GM18520 (cell line): ENCODE measurements around the gene SLC38A10.

Experiments
- ATAC-seq: cut with Tn5 transposase; IDR thresholded peaks from one replicate; pipeline ENCODE4 v1.9.1; 2021; ENCODE audit not compliant: unreplicated experiment

SLC38A10 gene

DNA sequence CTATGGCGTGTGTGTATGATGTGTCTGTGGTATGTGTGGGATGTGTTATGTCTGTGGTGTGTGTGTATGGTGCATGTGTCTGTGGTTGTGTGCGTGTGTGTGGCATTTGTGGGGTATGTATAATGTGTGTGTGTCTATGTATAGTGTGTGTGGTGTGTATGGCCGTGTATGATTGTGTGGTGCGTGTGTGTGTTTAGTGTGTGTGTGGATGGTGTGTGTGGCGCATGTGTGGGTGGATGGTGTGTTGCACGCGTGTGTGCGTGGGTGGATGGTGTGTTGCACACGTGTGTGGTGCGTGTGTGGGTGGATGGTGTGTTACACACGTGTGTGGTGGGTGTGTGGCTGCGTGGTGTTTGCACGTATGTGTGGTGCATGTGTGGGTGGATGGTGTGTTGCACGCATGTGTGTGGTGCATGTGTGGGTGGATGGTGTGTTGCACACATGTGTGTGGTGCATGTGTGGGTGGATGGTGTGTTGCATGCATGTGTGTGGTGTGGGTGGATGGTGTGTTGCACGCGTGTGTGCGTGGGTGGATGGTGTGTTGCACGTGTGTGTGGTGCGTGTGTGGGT lies 5.6 kb upstream of the SLC38A10 start:
- no peak for ATAC-seq

DNA sequence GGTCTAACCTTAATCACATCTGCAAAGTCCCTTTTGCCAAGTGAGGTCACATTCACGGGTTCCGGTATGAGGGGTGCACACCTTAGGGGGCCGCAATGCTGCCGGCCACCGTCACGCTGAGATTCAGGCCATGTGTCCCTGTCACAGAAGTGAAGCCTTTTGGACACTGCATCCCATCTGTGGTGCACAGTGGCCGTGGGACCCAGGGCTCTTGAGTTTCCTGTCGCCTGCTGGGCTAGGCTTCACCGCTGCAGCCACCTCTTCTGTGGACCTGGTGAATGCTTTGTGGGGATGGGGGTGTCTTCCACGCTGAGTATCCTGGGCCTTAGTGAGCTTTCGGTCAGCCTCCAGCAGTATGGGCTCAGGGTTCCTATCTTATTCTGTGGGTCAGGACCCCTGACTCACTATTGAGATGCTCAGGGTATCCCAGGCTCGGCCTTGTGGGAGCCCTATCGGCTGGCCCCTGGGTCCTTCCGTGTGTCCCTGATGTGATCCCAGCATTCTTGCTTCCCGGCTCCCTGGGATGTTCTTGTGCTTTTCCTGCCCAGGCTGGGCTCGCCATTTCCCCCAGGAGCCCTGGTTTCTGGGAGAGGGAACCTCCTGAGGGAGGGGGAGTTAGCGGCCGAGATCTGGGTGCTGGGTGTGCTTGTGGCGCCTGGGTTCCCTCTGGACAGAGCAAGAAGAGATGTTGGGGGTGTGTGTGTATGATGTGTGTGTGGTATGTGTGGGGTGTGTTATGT lies 4.9 kb upstream of the SLC38A10 start:
- no peak for ATAC-seq

DNA sequence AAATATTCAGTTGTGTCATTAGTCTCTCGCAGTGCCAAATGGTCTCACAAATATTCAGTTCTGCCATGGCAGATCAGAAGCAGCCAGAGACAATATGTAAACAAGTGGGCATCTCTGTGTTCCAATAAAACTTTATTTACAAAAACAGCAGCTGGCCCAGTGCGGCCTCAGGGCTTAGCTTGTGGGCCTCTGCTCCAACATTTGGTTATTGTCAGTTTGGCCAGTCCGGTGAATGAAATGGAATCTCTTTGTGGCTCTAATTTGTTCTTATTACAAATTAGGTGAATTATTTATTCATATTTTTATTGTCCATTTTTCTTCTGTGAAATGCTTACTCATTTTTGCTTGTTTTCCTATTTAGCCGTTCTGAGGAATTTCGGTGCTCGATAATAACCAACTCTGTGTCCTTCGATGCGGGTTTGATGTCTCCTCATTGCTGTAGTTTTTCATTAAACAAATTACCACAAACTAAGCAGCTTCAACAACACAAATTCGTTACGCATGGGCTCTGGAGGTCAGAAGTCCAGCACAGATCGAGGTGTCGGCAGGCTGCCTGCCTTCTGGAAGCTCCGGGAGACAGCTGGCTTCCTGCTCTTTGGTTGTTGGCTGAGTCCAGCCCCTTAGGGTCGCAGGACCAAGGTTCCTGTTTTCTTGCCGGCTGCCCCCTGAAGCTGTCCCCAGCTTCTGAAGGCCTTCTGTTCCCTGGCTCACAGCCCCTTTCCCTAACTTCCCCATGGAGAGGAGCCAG lies 4.1 kb upstream of the SLC38A10 start:
- ATAC-seq = no peak

DNA sequence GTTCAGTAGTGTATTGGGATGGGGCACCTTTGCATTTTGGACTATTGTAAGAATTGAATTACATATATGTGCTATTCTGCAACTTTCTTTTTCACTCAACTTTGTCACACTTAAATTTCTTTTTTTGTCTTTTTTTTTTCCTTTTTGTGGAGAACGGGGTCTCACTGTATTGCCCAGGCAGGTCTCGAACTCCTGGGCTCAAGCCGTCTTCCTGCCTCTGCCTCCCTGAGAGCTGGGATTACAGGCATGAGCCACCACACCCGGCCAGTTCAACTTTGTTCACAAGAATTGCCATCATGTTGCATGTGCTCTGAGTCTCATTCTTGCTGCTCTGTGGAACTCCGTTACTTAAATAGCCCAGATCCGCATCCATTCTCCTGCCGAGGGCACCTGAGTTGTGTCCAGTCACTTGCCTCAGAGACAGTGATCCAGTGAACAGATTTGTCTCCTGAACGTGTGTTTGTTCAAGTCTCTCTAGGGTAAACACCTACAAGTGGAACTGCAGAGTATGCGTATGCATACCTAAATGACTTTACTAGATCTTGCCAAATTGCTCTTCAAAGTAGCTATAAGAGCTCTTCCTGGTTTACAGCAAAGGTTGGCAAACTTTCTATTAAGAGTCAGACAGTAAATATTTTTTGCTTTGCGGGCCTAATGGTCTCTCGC lies 3.4 kb upstream of the SLC38A10 start:
- no peak for ATAC-seq

DNA sequence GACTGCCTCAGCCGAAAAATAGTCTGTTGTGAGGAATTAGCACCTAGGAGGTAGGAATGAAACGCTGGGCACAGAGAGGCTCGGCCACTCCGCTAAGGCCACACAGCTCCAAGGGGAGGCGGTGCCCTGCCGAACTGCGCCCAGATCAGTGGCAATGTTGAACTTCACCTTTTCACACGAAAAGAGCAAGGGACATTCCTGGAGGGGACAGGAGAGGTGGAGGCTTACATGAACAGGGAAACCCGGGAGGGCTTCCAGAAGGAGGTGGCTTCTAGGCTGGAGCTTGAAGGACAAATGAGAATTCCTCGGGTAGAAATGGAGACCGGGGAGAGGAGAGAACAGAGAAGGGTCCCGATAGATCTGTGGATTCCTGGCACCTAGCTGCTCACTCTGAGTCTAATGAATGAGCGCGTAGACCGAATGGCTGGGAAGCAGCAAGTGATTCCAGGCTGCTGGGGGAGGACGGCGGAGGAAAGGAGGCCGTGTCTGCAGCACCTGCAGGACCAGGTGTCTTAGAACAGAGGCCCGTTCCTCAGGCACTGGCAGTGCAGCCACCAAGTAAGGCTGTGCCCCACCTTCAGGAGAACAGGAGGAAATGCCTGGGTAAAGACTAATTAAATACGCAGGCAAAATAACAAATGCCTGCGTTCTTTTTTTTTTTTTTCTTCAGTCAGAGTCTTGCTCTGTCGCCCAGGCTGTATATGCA lies 722 bp upstream of the SLC38A10 start:
- no peak for ATAC-seq

DNA sequence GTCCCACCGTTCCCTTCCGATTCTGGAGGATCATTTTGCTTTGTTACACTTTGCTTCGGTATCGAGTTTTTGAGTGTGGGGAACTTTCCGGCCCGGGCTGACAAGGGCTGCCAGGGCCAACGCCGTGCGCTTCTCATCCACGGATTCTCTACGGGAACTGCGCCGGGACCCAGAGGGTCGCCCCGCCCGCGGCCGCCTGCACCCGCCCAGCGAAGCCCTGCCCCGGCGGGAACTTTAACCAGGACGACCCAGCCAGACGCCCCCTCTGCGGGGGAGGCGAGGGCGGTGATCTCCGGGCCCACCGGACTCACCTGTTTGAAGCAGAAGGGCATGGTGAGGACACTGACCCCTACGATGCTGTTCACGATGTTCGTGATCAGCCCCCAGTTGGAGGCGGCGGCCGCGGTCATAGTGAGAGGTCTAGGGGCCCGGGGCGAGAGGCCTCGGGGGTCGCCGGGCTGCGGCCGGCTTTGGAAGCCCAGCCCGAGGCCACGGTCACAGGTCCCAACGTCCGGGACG lies 536 bp downstream of the SLC38A10 start:
- no peak for ATAC-seq

DNA sequence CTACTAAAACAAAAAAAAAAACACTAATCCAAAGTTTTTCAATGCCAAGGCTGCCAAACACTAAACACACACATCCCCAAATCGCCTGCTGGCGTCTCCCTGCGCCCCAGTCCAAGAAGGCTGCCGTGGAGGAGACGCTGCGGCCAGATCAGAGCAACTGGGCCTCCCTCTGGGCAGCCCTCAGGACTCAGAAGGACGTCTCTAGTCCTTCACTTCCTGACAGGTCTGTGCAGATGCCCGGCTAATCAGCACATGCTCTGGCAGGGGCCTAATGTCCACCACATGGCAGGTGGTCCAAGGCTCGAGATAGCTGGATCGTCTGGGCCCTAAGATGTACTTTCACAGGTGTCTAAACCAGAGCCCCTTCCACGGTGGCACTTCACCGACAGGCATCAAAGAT lies 2.7 kb downstream of the SLC38A10 start:
- no peak for ATAC-seq

DNA sequence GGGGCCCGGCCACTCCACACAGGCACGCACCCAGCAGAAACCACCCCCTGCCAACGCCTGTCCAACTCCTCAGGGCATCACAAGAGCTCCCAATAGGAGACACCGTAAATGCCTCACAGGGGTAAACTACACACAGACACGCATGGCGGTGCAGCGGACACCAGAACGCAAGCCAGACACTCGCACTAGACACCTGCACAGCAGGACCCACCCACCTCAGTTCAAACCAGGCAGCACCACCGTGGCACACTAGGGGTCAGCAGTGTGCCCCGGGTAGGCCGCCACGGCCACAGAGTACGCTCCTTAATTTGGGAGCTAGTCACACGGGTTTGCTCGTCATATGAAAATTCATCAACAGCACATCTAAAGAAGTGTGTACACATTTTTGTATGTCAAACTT lies 3.4 kb downstream of the SLC38A10 start:
- ATAC-seq = no peak

DNA sequence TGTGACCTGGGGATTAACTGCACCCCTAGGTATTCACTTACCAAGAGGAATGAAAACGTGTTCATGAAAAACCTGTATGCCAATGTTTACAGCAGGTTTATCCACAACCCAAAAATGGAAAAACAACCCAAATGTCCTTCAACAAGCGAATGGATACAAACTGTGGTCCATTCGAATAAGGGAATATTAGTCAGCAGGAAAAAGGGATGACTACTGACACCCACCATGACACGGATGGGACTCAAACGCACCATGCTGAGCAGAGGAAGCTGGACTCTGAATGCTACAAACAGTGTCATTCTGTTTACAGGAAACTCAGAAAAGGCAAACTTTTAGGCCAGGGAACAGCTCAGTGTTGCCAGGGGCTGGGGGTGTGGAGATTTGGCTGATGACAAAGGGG lies 4.9 kb downstream of the SLC38A10 start:
- ATAC-seq = no peak

DNA sequence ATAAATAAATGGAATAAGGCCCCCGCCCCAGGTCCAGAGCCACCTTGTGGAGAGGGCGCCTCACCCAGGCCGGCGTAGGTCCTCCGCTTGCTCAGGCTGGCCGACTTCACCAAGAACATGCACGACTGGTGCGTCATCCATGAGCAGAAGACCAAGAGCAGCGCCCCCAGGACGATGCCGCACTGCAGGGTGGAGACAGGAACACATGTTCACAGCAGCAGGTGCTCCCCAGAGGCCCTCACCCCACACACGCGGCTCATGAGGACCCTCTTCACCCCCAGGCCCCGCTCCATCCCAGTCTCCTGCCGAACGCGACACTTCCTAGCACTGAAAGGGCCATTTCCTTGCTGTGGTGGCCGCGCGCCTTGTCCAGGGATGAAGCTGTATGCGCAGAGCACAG lies 5.5 kb downstream of the SLC38A10 start:
- no peak for ATAC-seq

DNA sequence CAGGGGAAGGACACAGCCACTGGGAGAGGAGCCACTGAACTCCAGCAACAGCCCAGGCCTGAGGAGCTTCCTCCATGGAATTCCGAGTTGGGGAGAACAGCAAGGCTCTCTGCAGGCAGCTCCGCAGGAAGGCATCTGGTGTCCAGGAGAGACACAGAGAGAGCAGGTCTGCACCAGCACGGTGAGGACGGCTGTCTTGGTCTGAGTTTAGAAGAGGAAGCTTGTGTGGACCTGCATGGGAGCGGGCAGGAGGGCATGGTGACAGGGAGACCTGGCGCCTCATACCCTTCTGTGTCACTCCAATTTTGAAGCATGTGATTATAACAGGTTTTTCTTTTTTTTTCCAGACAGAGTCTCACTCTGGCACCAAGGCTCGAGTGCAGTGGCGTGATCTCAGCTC lies 6.4 kb downstream of the SLC38A10 start:
- no peak for ATAC-seq

DNA sequence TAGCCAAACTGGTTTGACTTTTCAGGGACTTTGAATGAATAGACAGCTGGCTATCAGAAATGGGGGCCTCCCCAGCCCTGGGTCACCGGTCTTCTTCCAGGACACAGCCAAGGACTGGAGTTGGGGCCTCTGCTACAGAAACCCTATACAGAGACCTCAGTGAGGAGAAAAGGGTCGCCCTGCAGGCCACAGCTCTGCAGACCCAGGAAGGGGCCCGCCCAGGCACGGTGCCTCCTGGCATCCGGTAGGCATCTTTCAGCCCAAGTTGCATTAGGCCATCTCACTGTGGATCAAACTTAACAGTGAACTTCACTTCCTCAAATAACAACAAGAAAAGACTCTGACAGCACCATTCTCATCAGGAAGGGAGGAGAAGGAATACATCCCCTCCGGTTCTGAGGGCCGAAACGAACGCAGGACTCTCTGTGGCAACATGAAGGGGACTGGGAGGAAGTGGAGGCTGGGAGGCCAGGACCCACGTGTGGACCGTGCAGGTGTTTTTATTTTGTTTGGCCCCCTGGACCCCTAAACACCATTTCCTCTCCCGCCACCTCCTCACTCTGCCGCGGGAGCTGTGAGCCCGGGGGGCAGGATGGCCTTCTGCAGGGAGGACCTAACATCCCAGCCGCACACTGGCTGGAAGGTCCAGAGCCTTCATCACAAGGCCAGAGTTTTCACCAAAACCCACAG lies 7.2 kb downstream of the SLC38A10 start:
- no peak for ATAC-seq

DNA sequence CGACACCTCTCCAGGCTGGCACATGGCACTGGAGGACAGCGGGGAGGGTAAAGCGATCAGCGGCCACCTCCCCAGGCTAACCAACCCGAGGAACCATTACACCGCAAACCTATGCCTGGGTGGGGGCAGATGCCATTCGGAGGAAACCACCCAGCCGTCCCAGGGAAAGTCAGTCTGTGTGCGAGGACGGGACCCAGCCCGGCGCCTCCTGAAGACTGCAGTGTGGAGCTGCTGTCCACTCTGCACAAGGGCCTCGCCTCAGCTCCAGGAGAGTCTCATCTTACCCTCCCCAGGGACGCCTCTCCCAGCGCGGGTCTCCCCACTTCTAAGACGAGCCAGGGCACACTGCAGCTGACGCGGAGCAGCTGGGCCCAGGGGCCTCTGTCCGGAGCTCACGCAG lies 8.0 kb downstream of the SLC38A10 start:
- ATAC-seq = no peak

DNA sequence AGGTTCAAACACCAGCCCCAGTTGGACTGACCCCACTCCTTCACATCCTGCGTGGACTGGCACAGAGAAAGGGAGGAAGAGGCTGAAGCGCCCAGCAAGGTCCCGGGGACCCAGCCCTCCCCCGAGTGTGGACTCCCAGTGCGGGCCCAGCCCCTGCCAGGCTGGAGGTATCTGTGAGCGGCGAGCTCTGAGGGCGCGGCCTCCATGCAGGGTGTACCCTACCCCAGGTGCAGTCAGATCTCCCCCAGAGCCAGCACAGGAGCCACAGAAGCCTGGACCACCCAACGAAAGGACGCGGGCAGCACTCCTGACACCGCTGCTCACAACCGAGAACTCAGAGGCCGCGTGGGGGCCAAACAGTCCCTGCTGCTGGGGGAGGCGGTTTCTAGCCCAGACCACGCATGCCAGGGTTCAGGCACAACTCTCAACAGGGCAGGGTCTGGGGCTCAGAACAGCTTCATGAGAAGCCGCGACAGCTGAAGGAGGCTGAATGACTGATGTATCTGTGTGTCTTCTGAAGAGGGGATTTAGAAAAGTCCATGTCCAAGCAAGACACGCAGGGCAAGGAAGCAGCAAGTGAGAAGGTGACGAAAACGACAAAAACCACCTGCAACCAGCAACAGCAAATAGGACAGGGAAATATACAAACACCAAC lies 8.5 kb downstream of the SLC38A10 start:
- ATAC-seq = no peak

DNA sequence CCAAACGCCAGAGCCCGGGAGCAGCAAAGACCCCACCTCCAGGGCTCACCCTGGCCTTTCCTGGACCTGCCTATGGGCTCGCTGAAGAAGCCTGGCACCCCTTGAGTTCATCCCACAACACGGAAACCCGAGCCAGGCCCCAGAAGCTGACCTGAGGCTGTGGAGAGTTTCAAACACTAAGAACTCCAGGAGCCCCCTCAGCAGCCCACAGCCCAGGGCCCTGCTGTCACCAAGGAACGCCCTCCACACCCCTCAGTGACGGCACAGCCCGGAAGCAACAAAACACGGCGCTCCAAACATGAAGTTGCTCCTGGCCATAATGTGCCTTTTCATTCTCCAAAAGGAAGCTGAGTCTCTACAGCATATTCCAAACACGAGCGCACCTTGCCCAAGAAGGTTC lies 9.2 kb downstream of the SLC38A10 start:
- no peak for ATAC-seq

DNA sequence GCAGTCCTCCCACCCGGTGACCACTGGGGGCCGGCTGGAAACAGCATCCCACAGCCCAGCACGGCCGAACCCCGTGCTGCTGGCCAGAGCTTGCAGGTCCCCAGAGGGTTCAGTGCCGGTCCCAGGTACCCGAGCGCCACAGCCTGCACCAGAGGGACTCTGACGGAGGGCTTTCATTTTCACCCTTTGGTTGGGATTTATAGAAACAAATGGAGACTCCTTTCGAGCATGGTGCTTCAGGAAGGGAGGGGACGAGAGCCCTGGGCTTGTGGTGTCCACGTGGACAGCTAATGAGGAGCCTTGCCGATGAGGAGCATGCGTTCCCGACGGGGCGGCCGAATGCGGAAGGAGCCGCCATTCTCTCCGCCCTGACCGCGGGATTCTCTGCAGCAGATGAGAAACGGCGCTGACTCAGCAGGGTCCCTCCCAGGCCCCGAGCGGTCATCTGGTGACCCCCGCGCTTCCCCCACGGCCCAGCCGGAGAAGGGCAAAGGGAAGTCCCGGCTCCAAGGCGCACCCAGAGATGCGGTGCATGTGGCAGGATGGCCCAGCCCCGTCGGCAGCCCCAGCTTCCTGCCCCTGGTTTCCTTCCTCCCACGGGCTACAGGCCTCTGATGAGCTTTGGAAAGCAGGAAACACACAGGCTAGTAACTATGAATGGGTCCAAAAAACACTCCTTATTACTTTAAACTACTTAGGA lies 9.8 kb downstream of the SLC38A10 start:
- no peak for ATAC-seq

DNA sequence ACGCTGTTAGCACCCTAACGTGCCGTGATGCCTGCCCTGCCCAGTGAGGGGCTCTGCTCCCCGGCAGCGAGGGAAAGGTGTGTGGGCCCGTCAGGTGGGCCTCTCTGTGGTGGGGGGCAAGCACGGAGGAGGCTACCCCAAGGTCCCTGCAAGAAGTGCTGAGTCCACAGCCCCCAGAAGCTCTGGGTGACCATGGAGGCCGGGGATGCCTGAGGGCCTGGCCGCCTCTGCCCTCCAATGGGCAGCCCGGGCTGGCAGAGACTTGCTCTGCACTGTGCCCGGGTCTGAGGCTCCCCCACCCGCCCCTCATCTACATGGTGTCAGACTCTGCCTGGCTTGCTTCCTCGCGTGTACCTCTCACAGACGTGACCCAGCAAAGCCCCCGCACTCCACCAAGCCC lies 12.2 kb downstream of the SLC38A10 start:
- no peak for ATAC-seq

DNA sequence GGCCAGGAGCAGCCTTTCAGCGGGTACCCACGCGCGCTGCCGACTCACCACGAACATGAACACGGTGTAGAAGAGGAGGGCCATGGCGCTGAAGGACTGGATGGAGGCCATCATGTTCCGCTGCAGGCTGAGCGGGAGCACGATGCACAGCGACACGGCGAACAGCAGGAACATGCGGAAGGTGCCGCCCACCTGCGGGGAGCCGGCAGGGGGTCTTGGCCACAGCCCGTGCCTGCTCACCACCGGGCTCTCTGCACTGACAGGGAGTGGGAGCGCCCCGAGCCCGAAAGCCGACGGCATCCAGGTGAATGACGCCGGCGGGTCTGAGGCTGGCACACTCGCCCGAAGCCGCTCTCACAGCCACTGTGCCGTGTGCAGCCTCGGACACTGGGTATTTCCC lies 13.0 kb downstream of the SLC38A10 start:
- ATAC-seq = no peak

DNA sequence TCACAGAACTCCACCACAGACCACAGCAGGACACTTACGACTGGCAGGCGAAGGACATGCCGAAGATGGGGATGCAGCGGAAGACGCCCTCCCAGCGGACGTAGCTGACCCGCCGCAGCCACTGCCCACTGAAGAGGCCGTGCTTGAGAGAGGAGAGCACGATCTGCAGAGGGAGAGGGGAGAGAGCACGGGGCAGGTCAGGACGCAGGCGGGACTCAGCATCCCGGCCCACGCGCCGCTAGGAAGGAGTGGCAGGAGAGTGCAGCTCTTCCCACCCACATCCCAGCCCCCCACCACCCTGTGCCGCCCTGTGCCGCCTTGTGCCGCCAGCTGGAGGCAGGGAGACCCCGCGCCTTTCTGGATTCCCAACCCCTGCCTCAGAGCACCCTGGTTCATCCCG lies 14.5 kb downstream of the SLC38A10 start:
- no peak for ATAC-seq
